NCI-H1694 treated with DMSO at 0.1 percent for 48 hours (cell line): ENCODE data around the gene YY1.
A peak's percentile ranks its signal among the peaks of the same experiment; 100 is the strongest.
"Not testable (repeated sequence)": the region's sequence is repeated elsewhere in the genome, so short reads cannot be mapped to it uniquely, and the experiment has no call there.

Experiments used
- DNase-seq: peaks from one replicate; lab custom pipeline; 2025; lab: John Stamatoyannopoulos, UW

The YY1 gene

DNA sequence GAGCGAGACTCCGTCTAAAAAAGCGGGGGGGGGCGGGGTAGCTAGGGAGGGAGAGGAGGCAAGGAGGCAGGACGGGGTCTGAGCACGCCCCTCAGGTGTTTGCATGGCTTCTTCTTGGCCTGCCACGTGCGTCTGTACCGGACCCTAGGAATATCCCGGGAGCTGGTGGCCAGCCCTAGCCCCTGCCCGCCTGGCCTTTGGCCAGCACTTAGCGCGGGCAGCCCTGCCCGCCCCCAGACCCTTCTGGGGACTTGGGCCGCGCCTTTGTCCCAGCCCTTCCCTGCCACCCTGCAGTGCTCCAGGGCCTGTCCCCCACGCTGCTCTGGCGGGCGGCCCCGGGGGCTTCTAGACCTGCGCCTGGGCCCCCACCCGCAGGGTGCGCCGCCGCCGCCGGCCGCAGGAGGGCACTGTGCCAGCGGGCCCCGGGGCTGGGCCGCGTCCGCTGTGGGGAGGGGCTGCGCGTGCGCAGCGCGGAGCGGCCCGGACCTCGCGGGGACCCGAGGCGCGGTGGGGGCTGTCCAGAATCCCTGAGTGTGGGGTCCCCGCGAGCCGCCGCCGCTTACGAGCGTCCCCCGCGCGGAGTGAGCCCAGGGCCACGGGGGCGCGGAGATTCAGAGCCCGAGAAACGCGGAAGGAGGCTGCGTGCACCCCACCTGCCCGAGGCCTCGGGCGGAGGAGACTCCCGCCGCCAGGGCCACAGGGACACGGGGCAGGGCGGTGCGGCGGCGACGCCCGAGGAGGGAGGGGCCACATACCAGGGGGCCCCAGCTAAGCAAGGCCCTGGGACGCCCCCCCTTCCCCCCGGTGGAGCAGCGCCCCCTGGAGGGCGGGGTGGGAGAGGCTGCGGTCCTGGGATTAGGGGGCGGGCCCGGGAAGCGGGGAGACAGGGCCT, 46.3 kb downstream of the YY1 start:
- peak; percentile 64 for DNase-seq

DNA sequence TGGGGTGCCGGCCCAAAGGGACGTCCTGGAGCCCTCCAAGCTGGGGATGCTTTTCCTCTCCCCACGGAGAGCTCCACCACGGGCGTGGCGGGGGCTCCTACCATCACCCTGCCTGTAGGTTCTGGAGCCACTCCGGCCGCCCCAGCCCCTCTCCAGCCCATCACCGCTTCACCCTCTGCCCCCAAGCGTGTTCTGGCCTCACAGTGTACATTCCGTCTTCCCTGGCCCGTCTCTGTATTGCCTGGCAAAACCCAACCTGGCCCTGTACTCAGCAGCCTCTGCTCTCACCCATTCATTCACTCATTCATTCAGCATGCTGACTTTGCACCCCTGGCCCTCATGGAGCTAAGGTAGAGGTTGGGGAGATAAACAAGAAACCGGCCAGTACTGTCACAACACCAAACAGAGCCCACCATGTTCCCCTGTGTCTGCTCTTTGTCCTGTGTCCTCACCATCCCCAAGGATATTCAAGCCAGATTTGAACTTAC, 47.0 kb downstream of the YY1 start:
- DNase-seq: no peak

DNA sequence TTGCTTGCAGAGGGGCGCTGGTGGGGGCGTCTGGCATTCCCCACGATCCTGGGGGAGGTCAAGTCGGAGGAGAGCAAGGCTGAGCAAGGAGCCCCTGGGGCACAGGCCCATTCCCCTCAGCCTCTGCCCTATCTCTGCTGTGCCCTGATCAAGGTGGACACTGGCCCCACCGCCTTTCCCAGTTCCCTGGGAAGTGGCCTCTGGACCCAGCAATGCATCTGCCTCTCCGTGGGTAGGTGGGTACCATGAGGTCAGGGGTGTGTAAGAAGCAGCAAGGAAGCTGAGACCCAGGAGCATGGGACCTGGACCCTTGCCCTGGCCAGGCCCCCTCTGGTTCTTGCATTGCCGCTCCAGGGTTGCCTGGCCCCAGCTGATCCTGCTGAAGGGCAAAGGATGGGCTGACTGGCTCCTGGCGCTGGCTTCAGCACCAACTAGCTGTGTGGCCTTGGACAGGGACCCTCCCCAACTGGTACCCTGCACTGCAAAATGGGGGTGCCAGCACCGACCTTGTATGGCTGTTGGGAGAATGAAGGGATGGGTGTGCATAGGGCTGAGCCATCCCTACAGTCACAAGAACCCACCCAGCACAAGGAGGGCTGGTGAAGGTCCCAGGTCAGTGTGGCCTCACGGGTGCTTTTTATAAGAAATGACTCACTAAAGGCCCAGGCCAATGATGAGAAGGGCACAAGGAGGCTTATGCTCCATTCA, 47.7 kb downstream of the YY1 start:
- DNase-seq: no peak

DNA sequence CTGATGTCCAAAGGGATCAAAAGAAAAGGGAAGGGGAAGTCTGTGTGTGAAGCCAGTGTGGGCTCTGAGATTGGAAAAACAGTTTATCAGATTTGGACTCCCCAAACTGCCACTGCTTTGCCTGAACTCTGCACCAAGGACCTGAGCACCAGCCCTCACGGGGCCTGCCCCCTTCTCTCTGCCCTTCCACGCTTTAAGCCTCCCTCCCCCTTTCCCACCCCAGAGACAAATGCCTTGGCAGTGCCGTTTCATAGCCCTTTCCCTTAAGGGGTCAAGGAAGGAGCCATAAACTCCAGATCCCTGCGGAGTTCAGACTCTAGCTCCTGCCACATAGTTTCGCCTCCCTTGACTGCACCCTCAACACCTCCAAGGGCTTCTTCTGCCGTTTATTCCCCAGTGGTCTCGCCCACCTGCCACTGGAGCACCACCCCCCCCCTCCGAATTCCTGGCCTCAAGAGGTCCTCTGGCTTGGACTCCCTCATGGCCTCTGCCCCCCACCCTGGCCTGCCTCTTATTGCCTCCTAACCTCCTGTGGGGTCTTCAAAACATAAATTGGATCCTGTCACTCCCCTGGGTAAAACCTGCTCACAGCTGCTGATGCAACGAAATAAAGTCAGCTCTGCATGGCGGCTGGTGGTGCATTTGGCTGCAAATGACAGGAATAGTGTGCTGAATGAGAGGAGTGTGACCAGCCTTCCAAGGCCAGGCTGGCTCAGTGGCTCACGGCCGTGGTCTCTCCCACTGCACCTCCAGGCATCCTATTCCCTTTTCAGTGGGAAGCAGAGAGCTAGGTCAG, 48.5 kb downstream of the YY1 start:
- no peak for DNase-seq

DNA sequence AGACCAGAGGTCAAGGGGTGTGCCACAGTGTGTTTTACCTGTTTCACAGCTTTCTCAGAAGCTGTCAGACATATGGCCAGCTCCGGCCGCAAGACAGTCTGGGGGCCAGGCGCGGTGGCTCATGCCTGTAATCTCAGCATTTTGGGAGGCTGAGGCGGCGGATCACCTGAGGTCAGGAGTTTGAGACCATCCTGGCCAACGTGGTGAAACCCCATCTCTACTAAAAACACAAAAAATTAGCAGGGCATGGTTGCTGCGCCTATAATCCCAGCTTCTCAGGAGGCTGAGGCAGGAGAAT, 49.0 kb downstream of the YY1 start:
- DNase-seq: not testable (repeated sequence)

DNA sequence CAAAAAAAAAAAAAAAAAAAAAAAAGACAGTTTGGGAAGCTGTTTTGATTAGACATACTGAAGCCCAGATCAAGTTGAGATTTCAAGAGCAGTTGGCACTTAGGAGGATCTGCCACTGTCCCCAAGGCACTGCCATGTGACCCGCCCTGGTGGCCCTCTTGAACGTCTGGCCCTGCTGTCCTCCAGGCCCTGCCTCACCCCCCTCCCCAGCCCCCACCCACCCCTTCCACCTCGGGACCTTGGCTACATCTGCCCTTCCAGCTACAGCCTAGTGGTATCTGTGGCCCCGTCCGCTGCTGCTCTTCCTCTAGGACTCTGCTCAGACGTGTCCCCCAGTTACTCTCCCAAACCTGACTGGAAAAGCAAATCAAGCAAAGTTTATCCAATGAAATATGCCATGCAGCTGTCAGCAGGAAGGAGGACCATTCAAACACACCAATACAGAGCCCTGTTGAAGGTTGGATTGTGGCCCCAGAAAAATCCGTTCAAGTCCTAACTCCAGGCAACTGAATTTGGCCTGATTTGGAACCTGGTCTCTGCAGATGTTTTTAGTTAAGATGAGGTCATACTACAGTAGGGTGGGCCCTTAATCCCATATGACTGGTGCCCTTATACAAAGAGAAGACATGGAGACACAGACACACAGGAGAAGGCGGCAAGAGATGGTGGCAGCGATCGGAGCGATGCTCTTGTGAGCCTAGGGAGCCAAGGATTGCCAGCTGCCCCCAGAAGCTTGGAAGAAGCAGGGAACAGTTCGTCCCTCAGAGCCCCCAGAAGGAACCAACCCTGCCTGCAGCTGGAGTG, 49.6 kb downstream of the YY1 start:
- DNase-seq: no peak

DNA sequence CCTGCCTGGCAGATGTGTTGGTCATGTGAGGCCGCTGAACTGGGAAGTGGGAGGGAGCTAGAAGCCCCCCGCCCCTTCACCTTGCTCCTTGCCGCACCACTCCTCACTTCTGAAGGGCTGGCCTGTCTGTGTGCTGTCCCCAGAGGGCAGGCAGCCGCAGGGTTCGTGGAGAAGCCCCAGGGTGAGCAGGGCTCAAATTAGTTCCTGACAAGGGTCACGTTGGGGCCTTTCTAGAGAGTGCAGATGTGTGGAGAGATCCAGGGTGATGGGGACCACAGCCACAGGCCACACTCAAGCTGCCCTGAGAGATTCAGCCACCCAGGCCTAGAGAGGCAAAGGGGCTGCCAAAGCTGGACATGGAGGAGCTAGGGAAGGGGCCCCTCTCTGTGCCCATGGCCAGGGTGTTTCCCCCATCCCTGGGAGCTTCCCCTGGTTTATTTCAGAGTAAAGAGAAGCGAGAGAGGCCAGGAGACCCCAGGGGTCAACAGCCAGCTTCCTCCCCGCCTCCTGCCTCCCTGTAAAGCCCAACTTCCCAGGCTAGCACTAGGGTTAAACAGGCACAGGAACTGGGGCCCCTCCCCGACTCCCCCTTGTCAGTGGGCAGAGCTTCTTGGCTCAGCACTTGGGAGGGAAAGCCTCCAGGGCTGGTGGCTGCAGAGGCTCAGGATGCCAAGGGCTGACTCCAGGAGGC, 51.1 kb downstream of the YY1 start:
- DNase-seq: no peak

DNA sequence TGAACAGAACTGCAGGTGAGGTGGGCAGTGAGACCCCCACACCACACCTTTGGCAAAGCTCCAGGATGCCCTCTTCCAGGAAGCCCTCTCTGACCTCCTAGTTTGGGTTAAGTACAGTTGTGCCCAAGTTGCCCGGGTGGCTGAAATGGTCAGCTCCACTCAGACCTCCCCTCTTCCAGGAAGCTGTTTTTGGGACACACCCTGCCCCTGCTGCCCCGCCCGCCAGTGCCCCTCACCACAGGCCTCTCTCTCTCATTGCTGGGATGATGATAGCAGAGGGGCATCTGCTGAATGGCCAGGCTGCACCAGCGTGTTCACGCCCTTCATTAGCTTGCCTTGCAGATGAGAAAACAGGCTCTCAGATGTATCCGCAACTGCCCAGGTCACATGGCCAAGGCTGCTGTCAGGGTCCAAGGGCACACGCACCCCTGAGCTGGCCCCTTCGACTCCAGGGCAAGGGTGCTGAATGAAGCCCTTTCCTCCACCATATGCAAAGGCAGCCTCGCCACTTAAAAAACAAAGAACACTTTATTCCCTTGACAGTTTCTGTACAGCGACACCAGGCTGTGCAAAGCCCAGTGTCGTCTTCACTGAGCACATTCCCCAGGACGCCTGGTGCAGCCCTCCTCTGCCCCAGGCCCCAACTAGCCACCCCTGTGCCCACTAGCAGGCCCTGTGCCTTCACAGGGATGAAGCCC, 51.8 kb downstream of the YY1 start:
- no peak for DNase-seq

DNA sequence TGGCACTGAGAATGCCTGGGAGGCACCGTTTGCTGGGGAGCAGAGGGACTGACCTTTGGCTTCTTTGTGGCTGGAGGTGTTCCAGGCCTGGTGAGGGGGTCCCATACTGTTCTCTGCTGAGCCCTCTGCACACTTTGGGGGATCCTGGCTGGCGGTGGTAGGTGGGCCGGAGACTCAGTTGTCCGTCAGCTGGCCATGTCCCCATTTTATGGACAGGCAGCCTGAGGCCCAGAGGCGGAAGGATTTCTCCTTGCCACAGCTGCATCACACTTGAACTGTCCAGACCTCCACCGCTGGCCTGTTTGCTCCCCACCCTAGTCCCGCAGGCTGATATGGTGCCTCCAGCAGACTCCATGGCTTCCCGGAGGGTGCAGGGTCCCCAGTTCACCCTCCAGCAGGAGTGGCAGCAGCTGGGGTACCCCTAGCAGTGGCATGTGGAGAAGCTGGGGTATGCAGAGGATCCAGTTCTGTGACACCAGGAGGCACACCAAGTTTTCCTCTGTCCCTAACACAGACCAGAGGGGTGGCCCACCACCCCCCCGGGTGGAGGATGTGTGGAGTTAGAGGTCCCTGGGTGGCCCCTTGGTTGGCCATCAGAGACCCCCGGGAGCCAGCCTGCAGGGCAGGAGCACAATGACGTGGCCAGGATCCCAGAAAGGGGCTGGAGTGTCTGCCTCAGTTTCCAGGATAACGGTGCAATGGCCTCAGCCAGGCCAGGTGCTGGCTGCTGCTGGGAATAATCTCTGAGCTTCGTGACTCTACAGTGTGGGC, 52.5 kb downstream of the YY1 start:
- DNase-seq: no peak

DNA sequence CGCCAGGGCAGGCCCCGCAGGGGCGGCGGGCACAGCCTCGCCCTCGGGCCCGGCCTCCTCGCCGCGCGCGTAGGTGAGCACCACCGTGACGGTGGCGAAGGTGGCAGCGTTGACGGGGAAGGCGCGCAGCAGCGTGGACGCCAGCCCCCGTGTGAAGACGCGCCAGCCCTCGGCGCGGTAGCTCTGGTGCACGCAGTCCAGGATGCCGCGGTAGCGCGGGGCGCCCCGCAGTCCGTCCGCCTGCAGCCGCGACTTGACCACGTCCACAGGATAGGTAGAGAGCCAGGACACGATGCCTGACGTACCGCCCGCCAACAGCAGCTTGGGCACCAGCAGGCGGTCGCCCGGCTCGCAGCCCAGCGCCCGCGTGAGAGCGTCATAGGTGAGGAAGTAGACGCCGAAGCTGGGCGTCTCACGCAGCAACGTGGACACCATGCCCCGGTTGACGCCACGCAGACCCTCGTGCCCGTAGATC, 53.4 kb downstream of the YY1 start:
- DNase-seq: no peak

DNA sequence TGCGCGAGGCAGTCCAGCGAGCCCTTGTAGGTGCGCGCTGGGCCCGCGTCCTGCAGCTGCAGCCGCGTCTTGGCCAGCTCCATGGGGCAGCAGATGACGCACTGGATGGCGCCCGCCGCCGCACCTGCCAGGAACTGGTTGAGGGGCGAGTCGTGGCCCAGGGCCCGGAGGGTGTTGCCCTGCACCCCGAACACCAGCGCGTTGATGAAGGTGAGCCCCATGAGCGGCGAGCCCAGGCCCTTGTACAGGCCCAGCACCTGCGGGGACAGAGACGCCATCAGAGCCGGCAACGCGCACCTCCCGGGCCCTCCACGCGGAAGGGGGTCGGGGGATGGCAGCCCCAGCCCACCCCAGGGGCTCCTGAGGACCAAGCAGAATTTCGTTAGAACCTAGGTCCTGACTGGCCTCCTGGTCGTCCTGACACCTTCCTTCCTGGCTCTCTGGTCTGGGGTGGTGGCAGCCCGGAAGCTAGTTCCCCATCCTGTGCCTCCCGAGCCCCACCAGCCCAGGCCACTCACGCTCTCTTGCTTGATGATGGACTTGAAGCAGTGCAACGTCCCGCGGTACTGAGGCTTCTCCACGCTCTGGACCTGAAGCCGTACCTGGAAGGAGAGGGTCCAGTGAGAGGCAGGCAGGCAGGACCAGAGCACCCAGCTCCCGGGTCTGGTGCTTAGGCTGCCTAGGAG, 54.0 kb downstream of the YY1 start:
- DNase-seq: no peak

DNA sequence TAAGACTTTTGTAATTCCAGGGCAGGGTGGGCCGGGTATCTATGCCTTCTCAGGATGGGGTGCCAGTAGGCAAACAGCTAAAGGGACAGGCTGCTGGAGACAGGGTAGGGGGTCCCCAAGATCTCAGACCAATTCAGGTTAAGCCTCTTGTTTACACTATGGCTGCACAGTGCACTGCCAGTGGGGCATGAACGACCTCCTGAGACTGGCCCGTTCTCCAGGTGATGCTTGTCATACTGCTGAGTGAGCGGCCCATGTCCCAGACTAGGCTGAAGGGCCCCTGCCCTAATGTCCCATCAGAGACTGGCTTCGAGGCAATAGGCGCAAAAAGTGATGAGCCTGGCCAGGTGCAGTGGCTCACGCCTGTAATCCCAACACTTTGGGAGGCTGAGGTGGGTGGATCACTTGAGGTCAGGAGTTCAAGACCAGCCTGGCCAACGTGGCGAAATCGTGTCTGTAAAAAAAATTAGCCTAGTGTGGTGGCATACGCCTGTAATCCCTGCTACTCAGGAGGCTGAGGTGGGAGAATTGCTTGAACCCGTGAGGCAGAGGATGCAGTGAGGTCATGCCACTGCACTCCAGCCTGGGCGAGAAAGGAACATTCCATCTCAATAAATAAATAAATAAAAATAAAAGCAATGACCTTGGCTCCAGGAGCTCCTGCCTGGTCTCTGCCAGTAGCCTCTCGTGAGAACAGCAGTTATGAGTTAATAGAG, 54.7 kb downstream of the YY1 start:
- DNase-seq: no peak

DNA sequence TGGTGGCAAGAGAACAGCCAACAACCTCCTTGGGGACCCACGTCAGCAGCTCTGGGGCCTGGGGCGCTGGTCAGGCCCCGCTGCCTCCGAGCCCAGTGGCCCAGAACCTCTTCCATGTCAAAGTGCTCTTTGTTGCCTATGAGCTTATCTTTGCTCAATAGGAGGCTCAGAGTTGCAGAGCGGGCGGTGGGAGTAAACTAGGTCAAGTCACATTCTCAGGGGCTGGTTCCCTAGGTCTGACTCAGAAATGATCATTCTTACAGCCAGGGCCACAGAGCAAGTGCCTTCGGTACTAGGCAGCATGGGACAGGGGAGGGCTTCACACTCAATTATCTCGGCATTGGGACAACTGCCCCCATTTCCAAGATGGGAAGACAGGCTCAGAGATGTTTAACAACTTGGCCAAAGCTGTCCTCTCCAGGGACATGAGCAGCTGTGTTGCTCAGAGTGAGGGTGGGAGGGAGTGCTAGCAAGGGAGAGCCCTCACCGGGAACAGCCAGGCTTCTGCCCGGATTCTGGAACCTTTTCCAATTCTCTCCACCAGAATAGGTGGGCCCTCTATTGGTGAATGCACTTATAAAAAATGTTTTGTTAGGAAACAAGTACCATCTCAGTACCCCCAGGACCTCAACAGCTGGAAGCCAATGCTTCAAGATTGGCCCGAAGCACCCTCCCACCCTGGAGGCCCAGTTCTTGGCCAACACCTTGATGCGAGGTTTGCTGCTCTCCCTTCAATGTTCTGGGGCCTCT, 55.4 kb downstream of the YY1 start:
- no peak for DNase-seq

DNA sequence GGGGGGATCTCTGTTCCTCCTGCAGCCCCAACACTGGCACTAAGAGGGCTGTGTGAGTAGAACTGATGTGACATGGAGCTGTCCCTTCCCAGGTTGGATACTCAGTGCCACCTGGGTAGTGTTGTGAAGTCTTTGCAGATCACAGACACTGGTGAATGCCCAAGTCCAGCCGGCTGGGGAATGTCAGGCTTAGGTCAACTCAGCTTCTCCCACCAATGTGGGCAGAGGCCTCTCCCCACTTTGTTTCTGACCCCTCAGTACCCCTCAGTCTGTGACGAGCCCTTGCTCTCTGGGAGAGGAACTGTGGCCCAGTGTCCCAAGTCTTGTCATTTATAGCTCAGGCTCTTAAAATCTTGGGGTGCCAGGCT, 56.0 kb downstream of the YY1 start:
- DNase-seq: no peak

DNA sequence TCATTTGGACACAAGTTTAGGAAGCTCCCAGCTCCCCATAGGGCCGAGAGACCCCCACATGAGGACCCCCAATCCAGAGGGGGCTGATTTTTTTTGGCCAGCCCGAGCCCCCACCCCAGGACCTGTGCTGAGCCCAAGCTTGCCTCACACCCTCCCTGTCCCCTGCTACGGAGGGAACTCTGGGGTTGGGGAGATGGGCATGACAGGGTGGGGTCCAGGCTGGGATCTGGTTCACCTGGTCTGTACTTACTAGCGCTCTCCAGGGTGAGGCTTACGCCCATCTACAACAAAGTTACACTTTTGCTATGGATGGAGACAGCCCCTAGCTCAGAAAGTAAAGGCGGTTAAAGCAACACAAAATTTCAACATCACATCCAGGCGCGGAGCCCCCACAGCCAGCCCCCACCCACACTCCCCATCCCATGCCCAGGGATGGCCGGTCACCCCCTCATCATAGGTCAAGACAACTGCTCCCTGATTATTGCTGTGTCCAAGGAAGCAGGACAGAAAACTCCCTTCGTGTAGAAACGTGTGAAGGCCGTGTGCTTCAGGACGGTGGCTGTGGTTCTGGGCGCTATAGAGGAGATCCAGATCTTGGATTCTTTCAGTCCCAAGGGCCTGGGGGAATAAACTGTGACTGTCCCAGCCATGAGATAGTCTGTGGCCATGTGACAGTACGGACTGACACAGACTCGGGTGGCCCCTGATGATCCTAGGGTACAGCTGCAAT, 56.6 kb downstream of the YY1 start:
- no peak for DNase-seq

DNA sequence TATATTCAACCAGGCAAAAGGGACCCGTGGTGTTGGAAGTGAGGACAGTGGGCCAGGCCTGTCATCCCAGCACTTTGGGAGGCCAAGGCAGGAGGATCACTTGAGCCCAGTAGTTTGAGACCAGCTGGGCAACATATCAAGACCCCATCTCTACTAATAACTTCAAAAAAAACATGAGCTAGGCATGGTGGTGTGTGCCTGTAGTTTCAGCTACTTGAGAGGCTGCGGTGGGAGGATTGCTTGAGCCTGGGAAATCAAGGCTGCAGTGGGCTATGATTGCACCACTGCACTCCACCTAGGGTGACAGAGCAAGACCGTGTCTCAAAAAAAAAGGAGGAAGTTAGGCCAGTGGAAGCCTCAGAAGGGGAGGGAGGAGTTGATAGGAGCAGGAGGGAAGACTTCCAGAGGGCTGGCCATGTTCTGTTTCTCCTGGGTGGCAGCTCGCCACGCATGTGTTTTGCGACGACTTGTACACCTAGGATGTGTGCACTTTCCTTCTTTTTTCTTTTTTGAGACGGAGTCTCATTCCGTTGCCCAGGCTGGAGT, 57.2 kb downstream of the YY1 start:
- DNase-seq: no peak

DNA sequence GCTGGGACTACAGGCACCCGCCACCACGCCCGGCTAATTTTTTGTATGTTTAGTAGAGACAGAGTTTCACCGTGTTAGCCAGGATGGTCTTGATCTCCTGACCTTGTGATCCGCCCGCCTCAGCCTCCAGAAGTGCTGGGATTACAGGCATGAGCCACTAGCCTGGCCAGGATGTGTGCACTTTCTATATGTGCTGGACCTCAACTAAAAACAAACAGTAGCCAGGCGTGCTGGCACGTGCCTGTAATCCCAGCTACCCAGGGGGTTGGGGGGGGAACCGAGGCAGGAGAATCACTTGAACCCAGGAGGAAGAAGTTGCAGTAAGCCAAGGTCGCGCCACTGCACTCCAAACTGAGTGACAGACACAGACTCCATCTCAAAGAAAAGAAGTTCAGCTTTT, 57.8 kb downstream of the YY1 start:
- not testable (repeated sequence) for DNase-seq
